ENCODE measurements around the gene FNBP1.

GRCh38 chr9:129930743-129931142 lies 112.2 kb downstream of the FNBP1 start:
- TF ChIP-seq CTCF (IDR thresholded peaks at IDR 0.05) (no peak), USF1 (IDR thresholded peaks at IDR 0.05; ENCODE audit: borderline replicate concordance, low read depth) (no peak), ZBTB33 (IDR thresholded peaks at IDR 0.05; ENCODE audit: borderline replicate concordance, low read depth) (no peak), YY1 (IDR thresholded peaks at IDR 0.05; ENCODE audit: low read depth) (no peak), MAX (IDR thresholded peaks at IDR 0.05; ENCODE audit: low read depth) (no peak), MEF2A (IDR thresholded peaks at IDR 0.05; ENCODE audit: borderline replicate concordance, low read depth) (no peak), TAF1 (IDR thresholded peaks at IDR 0.05; ENCODE audit: borderline replicate concordance, low read depth, low read length) (no peak)
